HepG2 (cell line): ENCODE measurements around the gene C12orf43. TPM values are rescaled to one million over a fixed set of nuclear protein-coding genes. Genes with fewer than 3 reads are reported as not detected.
A peak's percentile ranks its signal among the peaks of the same experiment; 100 is the strongest.

Experiments
- ARID2 ChIP-seq: sonication (generic); formaldehyde crosslinking; IDR thresholded peaks from 2 replicates; pipeline ENCODE4 v1.8.1; 2022; ENCODE audit warnings: mild to moderate bottlenecking, missing genetic modification reagents, borderline replicate concordance
- BCL6 ChIP-seq: IDR thresholded peaks from 2 replicates; pipeline ENCODE4 v1.6.1; 2016; ENCODE audit warnings: missing genetic modification reagents, missing compliant biosample characterization
- CSRNP2 ChIP-seq: sonication (generic); formaldehyde crosslinking; conservative IDR thresholded peaks from 2 replicates; pipeline ENCODE4 v1.8.0; 2022; ENCODE audit warnings: low read depth, missing genetic modification reagents
- DMAP1 ChIP-seq: IDR thresholded peaks from 2 replicates; pipeline ENCODE4 v1.6.1; 2016
- FOXC1 ChIP-seq: sonication (generic); formaldehyde crosslinking; IDR thresholded peaks from 2 replicates; pipeline ENCODE4 v1.8.0; 2022; ENCODE audit warnings: mild to moderate bottlenecking, missing genetic modification reagents, borderline replicate concordance
- FUBP1 ChIP-seq: sonication (generic); formaldehyde crosslinking; IDR thresholded peaks from 2 replicates; pipeline ENCODE4 v1.5.1; 2020; ENCODE audit warnings: missing genetic modification reagents, mild to moderate bottlenecking, borderline replicate concordance
- GRHL1 ChIP-seq: sonication (generic); formaldehyde crosslinking; conservative IDR thresholded peaks from 2 replicates; pipeline ENCODE4 v1.8.0; 2022; ENCODE audit warnings: missing genetic modification reagents
- HNF4A ChIP-seq: sonication (generic); formaldehyde crosslinking; IDR thresholded peaks from 2 replicates; pipeline ENCODE4 v1.4.0; 2020; ENCODE audit warnings: missing genetic modification reagents
- NFKB2 ChIP-seq: sonication (generic); formaldehyde crosslinking; IDR thresholded peaks from 2 replicates; pipeline ENCODE4 v1.4.0; 2020; ENCODE audit warnings: missing genetic modification reagents, borderline replicate concordance
- NFYB ChIP-seq: sonication (generic); formaldehyde crosslinking; IDR thresholded peaks from 2 replicates; pipeline ENCODE4 v1.4.0; 2020; ENCODE audit warnings: missing genetic modification reagents
- NR2F6 ChIP-seq, 2 experiments: IDR thresholded peaks; 2 replicates each; pipeline ENCODE4 v1.6.1; 2016; ENCODE audit warnings: antibody characterized with exemption in 1 of 2, mild to moderate bottlenecking in 1 of 2
- NR3C1 ChIP-seq: sonication (generic); formaldehyde crosslinking; IDR thresholded peaks from 2 replicates; pipeline ENCODE4 v1.4.0; 2020; ENCODE audit warnings: missing genetic modification reagents
- PHF20 ChIP-seq: sonication (generic); formaldehyde crosslinking; IDR thresholded peaks from 2 replicates; pipeline ENCODE4 v1.5.0; 2020; ENCODE audit warnings: mild to moderate bottlenecking, missing genetic modification reagents
- SOX13 ChIP-seq, 3 experiments: fragments of 450-650 bp in 1 of 3; sonication (generic) in 1 of 3; formaldehyde crosslinking in 1 of 3; IDR thresholded peaks in 2 of 3; conservative IDR thresholded peaks in 1 of 3; 2 replicates each; pipeline versions ENCODE4 v1.5.0 to v1.6.1; 2016 to 2020; ENCODE audit warnings: antibody characterized with exemption in 1 of 3, mild to moderate bottlenecking in 1 of 3, missing compliant biosample characterization in 1 of 3, missing genetic modification reagents in 1 of 3, moderate library complexity in 1 of 3
- TFDP1 ChIP-seq: IDR thresholded peaks from 2 replicates; pipeline ENCODE4 v1.6.1; 2016; ENCODE audit warnings: missing compliant biosample characterization, missing genetic modification reagents, borderline replicate concordance
- ZFY ChIP-seq: sonication (generic); formaldehyde crosslinking; IDR thresholded peaks from 2 replicates; pipeline ENCODE4 v1.4.0; 2020; ENCODE audit warnings: missing genetic modification reagents
- ZNF337 ChIP-seq: sonication (generic); formaldehyde crosslinking; IDR thresholded peaks from 2 replicates; pipeline ENCODE4 v1.5.1; 2020; ENCODE audit warnings: missing genetic modification reagents, low read depth, mild to moderate bottlenecking, borderline replicate concordance
- ZNF558 ChIP-seq: sonication (generic); formaldehyde crosslinking; IDR thresholded peaks from 2 replicates; pipeline ENCODE4 v1.9.0; 2022; ENCODE audit warnings: mild to moderate bottlenecking, missing genetic modification reagents, borderline replicate concordance
- ZSCAN29 ChIP-seq: sonication (generic); formaldehyde crosslinking; conservative IDR thresholded peaks from 2 replicates; pipeline ENCODE4 v1.4.0; 2020; ENCODE audit warnings: mild to moderate bottlenecking, missing genetic modification reagents
- ZSCAN31 ChIP-seq: sonication (generic); formaldehyde crosslinking; IDR thresholded peaks from 2 replicates; pipeline ENCODE4 v1.5.0; 2020; ENCODE audit warnings: low read depth, mild to moderate bottlenecking, missing genetic modification reagents
- polyA plus RNA-seq, 8 experiments: library from polyadenylated mRNA; depleted of rRNA in 3 of 8; stranded (reverse) in 7 of 8; unstranded in 1 of 8; fragments of >200 nt; fragmentation: Illumina TruSeq in 4 of 8; extraction: Trizol in 4 of 8; gene quantifications; 2 replicates each; pipeline versions ENCODE4 v1.2.1 to v1.2.3, GENCODE V29; 2011 to 2016; ENCODE audit warnings: low read depth in 4 of 8, missing spikeins in 1 of 8, mixed read lengths in 1 of 8; ENCODE audit not compliant: insufficient read depth in 1 of 8
- total RNA-seq, 5 experiments: library from RNA; depleted of rRNA; stranded (reverse); fragments of >200 nt; fragmentation: Illumina TruSeq; extraction: Trizol; gene quantifications; 2 replicates each; pipeline ENCODE4 v1.2.3, GENCODE V29; 2016; ENCODE audit warnings: low read depth in 1 of 5
- TF ChIP-seq, protein P1 (sequence below): sonication (generic); formaldehyde crosslinking; IDR thresholded peaks from 2 replicates; pipeline ENCODE4 v1.5.0; 2020; ENCODE audit warnings: missing genetic modification reagents

C12orf43 gene
- total and polyA plus RNA-seq, 2 of the 13 experiments (the other 11 are each of a cell fraction or from before 2014, with no cell fraction given), result 7.9 to 11.1 TPM

DNA sequence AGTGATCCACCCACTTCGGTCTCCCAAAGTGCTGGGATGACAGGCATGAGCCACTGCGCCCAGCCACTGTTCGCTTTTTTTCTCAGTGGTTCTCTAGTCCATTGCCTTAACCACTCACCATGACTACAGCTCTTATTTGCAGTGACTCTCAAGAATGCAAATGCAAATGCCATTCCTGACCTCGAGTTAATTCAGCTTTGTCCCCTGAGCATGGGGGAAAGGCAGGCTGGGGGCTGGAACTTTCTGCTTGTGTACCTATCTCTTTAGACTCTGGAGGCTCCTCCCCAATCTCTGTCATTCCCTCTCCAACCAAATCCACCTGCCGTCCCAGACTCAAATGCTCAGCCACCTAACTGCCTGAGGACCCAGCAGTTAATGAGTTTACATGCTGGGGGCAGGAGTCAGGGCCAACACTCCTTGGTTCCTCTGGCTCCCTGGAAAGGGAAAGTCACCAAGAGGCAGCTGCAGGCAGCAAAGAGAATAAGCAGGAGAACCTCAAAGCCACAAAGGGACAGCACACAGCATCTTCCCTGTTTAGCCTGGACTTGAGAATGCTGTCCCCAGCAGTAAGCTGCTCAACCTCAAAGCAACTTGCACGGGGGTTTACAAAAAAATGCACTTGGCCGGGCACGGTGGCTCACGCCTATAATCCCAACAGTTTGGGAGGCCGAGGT lies 43.3 kb downstream of the C12orf43 start (continued):
- no peak for TF ChIP-seq CSRNP2 (CRISPR knock-in tag)
- TF ChIP-seq SOX13 (IDR thresholded peaks at IDR 0.05), result no peak
- 0 out of 4 replicates have a peak, but pooled peaks of 1 of the 2 experiments have one; percentile 19 for TF ChIP-seq SOX13 (CRISPR knock-in tag; conservative IDR thresholded peaks at IDR 0.05 in 1 of 2, IDR thresholded peaks at IDR 0.05 in 1 of 2)
- no peak for TF ChIP-seq ZNF558 (CRISPR knock-in tag)
- TF ChIP-seq TFDP1, result peak; percentile 32; the same call in 1 of the 2 replicates
- TF ChIP-seq FUBP1, result no peak
- TF ChIP-seq PHF20 (CRISPR knock-in tag), result no peak
- TF ChIP-seq ZNF337 (CRISPR knock-in tag), result no peak
- TF ChIP-seq ZFY (CRISPR knock-in tag), result 0 out of 2 replicates have a peak, but pooled peaks have one; percentile 24
- TF ChIP-seq NFYB (CRISPR knock-in tag), result 0 out of 2 replicates have a peak, but pooled peaks have one; percentile 10
- 0 out of 2 replicates have a peak, but pooled peaks have one; percentile 37 for TF ChIP-seq ZSCAN29 (CRISPR knock-in tag)
- TF ChIP-seq FOXC1, result no peak
- TF ChIP-seq NR3C1 (CRISPR knock-in tag), result no peak
- TF ChIP-seq HNF4A (CRISPR knock-in tag), result peak; percentile 37; the same call in 1 of the 2 replicates
- no peak for TF ChIP-seq GRHL1 (CRISPR knock-in tag)
- no peak for TF ChIP-seq ARID2 (CRISPR knock-in tag)
- TF ChIP-seq ZSCAN31 (CRISPR knock-in tag), result no peak
- no peak for TF ChIP-seq BCL6 (CRISPR knock-in tag)
- TF ChIP-seq DMAP1 (CRISPR knock-in tag), result no peak
- TF ChIP-seq, protein P1, sequence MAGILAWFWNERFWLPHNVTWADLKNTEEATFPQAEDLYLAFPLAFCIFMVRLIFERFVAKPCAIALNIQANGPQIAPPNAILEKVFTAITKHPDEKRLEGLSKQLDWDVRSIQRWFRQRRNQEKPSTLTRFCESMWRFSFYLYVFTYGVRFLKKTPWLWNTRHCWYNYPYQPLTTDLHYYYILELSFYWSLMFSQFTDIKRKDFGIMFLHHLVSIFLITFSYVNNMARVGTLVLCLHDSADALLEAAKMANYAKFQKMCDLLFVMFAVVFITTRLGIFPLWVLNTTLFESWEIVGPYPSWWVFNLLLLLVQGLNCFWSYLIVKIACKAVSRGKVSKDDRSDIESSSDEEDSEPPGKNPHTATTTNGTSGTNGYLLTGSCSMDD (CRISPR knock-in tag), result no peak
- no peak for TF ChIP-seq NFKB2 (CRISPR knock-in tag)
- TF ChIP-seq NR2F6 (IDR thresholded peaks at IDR 0.05), result peak; percentile 35; the same call in 1 of the 2 replicates
- peak; percentile 45; the same call in 1 of the 2 replicates for TF ChIP-seq NR2F6 (CRISPR knock-in tag; IDR thresholded peaks at IDR 0.05)
